GF-D8 (cell line): ENCODE data around the gene PLD1.
"Not testable (repeated sequence)": the region's sequence is repeated elsewhere in the genome, so short reads cannot be mapped to it uniquely, and the experiment has no call there.

ENCODE experiments used
- DNase-seq: peaks from one replicate; lab custom pipeline; 2025; lab: John Stamatoyannopoulos, UW

Gene PLD1

DNA sequence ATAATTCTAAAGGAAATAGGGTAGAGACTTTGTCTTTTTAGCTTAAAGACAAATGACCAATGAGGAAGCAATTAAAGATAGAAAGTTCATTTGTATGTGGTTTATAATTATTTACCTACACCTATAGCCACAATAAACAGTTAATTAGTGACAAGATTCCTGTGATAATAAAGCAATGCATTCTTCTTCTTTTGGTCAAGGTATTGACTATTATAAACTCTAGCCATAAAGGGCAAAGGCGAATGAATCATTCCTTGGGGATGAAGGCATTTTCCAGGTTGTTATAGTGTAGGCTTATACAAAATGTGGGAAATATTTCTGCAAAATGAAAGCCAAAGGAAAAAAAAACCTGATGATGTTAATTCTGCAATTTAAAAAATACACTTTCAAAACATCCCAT lies 115.4 kb downstream of the PLD1 start:
- DNase-seq = no peak

- DNase-seq = not testable (repeated sequence)
Measured at GRCh38 chr3:171692551-171692950, 117.7 kb downstream of the PLD1 start.

- no peak for DNase-seq
Measured at GRCh38 chr3:171691485-171691884, 118.8 kb downstream of the PLD1 start.

GRCh38 chr3:171690281-171690680 lies 120.0 kb downstream of the PLD1 start:
- DNase-seq = peak; percentile 29

DNA sequence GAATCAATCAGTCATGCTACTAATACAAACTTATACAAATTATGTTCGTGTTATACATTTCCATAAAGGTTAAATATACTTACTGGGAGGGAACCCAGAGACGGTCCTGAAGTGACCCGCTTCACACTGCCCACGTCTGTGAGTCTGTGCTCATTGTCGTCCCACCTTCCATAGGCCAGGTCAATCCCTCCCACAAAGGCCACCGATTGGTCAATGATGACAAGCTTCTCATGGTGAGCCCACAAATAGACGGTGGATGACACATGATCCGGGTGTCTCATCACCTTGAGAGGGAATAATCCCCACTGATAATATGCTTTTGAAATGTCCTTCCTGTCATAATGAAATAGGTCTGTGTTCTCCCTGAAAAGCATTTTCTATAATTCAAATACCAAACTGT lies 121.7 kb downstream of the PLD1 start:
- no peak for DNase-seq

GRCh38 chr3:171688002-171688401 lies 122.3 kb downstream of the PLD1 start:
- DNase-seq = no peak

GRCh38 chr3:171687581-171687980 lies 122.7 kb downstream of the PLD1 start:
- DNase-seq = no peak

- DNase-seq = no peak
Measured at GRCh38 chr3:171687064-171687463, 123.2 kb downstream of the PLD1 start.

DNA sequence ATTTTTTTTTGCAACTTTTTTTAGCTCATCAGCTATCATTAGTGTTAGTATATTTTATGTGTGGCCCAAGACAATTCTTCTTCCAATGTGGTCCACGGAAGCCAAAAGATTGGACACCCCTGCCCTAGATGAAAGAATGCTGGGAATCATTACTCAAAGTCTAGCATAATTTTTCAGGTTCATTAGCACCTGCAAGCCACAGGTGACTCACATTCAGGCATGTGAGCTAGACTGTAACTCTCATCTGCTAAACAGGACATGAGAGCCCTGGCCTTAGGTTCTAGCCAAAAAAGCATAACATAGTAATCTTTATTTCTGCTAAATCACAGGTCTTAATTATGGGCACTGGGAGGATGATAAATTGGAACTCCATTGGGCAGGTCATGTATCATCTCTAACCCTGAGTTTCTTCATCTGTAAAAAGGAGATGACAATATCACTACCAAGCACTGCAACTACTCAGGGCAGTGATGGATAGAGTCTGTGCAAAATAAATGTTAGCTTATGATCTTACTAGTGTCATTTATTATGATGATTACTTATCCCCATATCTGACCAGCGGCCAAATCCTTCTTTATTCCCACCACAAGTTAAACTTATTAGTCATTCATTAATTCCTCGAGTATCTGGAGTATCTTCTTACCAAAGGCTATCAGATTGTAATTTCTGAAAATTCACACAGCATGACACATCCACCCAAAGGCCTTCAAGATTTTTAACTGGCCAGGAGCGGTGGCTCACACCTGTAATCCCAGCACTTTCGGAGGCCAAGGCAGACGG lies 125.0 kb downstream of the PLD1 start:
- no peak for DNase-seq

DNA sequence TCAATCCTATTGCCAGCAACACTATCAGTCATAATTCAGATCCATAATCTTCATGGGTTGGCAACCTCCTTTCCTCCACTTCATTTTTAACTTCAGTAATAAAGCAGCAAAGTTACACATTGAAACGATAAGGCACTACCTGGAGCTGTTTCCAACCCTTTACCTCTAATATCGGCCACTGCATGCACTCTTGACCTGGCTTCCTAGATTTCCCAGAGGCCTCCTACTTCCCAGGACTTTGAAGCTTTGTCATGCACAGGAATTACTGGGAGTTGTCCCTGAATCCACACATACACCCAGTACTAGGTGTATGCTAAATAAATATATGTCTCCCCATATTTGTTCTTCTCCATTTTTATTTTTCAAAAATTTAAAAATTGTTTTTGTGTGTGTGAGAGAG lies 126.1 kb downstream of the PLD1 start:
- no peak for DNase-seq

GRCh38 chr3:171682743-171683142 lies 127.5 kb downstream of the PLD1 start:
- DNase-seq = no peak

DNA sequence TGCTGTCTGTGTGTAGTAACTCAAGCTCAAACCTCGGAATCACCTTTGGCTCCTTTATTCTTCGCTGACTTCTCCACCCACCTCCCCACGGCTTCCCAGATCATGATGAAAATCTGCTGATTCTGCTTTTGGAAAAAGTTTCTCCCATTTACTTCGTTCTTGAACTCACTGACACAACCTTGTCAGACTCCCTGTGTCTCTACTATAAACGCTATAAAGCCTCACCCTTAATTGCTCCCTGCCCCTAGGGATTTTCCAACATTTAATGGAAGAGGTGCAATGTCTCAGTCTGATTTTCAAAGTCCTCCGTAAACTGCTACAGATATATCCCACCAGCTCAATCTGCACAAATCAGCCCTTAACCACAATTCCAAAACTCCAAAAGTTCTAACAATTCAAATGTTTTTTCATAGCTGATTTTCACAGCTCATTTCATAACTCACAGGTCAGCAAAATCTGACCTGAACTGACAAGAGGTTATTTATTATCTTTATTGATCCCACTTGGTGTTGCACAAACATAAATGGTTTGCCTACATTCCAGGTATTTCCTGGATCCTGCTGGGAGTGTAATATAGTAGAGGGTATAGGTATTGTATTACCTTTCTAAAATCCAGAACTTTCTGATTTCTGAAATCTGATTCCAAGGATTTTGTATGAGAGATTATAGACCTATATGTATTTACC lies 129.4 kb downstream of the PLD1 start:
- no peak for DNase-seq

DNA sequence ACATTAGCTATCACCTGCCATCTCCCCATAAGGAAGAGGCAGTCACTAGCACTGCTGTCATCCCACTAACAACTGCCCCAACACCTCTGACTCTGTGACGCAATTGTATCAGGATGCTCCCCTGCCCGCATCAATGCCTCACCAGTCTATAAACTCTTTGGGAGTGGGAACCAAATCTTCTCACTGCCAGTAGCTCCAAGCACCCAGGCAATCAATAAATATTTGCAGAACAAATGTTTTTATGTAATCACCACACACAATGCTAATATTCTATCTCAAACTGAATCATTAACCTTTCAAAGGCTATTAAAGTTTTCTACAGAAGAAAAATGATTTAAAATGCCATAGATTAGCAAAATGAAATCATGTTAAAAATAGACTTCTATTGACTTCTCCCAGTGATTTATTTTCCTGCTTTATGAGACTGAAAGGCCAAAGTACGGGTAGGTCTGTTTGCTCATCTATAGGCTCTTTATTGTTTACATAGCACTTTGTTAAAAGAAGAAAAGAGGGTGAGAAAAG lies 131.3 kb downstream of the PLD1 start:
- DNase-seq = no peak

- no peak for DNase-seq
Measured at GRCh38 chr3:171677706-171678105, 132.6 kb downstream of the PLD1 start.

- DNase-seq = no peak
Measured at GRCh38 chr3:171676601-171677175, 133.6 kb downstream of the PLD1 start.

GRCh38 chr3:171673951-171674350 lies 136.3 kb downstream of the PLD1 start:
- DNase-seq = no peak

GRCh38 chr3:171672538-171672937 lies 137.7 kb downstream of the PLD1 start:
- DNase-seq = no peak

- DNase-seq = no peak
Measured at GRCh38 chr3:171672124-171672523, 138.2 kb downstream of the PLD1 start.

GRCh38 chr3:171671709-171672108 lies 138.6 kb downstream of the PLD1 start:
- no peak for DNase-seq

DNA sequence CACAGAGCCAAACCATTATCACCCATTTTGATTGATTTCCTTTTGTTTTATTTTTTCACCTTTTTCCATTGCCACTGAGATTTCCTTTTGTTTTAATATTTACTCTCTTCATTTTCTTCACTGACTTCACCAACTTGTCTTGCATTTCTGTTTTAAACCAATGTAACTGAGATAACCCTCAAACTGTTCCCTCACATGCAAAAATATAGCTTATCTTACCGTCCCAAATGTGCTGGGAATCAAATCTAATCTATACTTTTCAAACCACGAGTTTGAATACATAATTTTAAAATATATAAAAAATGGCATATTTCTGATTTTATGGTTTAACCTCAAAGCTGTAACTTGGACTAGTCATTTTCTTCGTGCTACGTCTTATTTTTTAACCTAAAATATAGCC lies 143.8 kb downstream of the PLD1 start:
- DNase-seq = no peak

DNA sequence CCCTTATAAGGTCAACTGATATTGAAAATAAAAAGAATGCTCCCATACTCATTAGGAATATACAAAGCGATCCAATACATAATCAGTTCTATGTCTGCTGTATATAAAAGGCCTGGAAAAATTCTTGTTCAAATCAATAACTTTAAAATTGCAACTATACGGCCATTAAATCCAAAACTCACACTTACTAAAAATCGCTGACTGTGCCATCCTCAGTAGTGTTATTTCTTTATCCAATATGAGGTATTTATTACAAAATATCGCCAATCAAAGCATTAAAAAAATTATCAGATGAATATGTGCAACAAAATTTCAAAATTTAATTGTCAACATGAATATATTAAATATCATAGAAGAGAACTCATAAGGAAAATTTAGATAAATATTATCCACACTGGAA lies 146.5 kb downstream of the PLD1 start:
- DNase-seq = no peak

- DNase-seq = no peak
Measured at GRCh38 chr3:171661484-171661883, 148.8 kb downstream of the PLD1 start.

- DNase-seq = no peak
Measured at GRCh38 chr3:171660188-171660587, 150.1 kb downstream of the PLD1 start.
